H1 (cell line): ENCODE results near the gene OR6C3. TPM values are rescaled to one million over a fixed set of nuclear protein-coding genes. Genes with fewer than 3 reads are reported as not detected.
"Not testable (repeated sequence)": the region's sequence is repeated elsewhere in the genome, so short reads cannot be mapped to it uniquely, and the experiment has no call there.

Experiments used
- CTCF ChIA-PET: fragments of 300-600 bp; sonication (Branson Sonifier 250); formaldehyde crosslinking; loops from one replicate; lab custom pipeline; 2021; ENCODE audit not compliant: partially characterized antibody; lab: Charles Lee
- POLR2A ChIA-PET: fragments of 300-600 bp; sonication (Branson Sonifier 250); formaldehyde crosslinking; loops from one replicate; lab custom pipeline; 2021; ENCODE audit warnings: inconsistent platforms; ENCODE audit not compliant: partially characterized antibody; lab: Charles Lee
- DNase-seq, 2 experiments: peaks; one replicate each; pipeline versions ENCODE4 v3.0.0 to v3.0.0-alpha.2; 2010 to 2022; ENCODE audit warnings: low spot score in 2 of 2, low read depth in 1 of 2, mixed read lengths in 1 of 2
- FAIRE-seq: peaks from 2 replicates; lab custom pipeline; 2011; peaks lifted over from hg19 to GRCh38; lab: Jason Lieb, UNC
- H2AFZ ChIP-seq: 2 replicates; pipeline ENCODE4 v1.8.1; 2012; ENCODE audit warnings: low read length, inconsistent platforms
- H2AK5ac ChIP-seq: 2 replicates; pipeline ENCODE4 v1.6.1; 2013; ENCODE audit warnings: low read depth, low read length
- H2BK120ac ChIP-seq: replicated peaks from 2 replicates; pipeline ENCODE3; 2013; ENCODE audit warnings: low read depth, low read length, inconsistent platforms
- H2BK12ac ChIP-seq: 2 replicates; pipeline ENCODE4 v1.6.1; 2013; ENCODE audit warnings: low read depth, low read length
- H2BK15ac ChIP-seq: 2 replicates; pipeline ENCODE4 v1.6.1; 2013; ENCODE audit warnings: low read length
- H2BK20ac ChIP-seq: 2 replicates; pipeline ENCODE4 v1.6.1; 2013; ENCODE audit warnings: low read length
- H2BK5ac ChIP-seq: 2 replicates; pipeline ENCODE4 v1.6.1; 2013; ENCODE audit warnings: low read depth, low read length
- H3K14ac ChIP-seq: 2 replicates; pipeline ENCODE4 v1.6.1; 2013; ENCODE audit warnings: inconsistent platforms; ENCODE audit not compliant: insufficient read length
- H3K18ac ChIP-seq: 2 replicates; pipeline ENCODE4 v1.6.1; 2013; ENCODE audit warnings: low read length; ENCODE audit errors: extremely low read depth
- H3K23ac ChIP-seq: 2 replicates; pipeline ENCODE4 v1.6.1; 2013; ENCODE audit warnings: inconsistent platforms; ENCODE audit not compliant: insufficient read length
- H3K23me2 ChIP-seq: 2 replicates; pipeline ENCODE4 v1.6.1; 2013; ENCODE audit warnings: low read depth, low read length
- H3K27ac ChIP-seq: 2 replicates; pipeline ENCODE4 v1.6.1; 2011; ENCODE audit warnings: low read depth, low read length, inconsistent platforms
- H3K27me3 ChIP-seq, 4 experiments: replicated peaks in 1 of 4; 1 replicate in 1 of 4; 2 replicates in 3 of 4; pipeline versions ENCODE4 v1.6.1 to v1.8.1; 2011 to 2013; ENCODE audit warnings: low read length in 3 of 4, mild to moderate bottlenecking in 3 of 4, inconsistent platforms in 2 of 4, mixed read lengths in 2 of 4, moderate library complexity in 1 of 4; ENCODE audit not compliant: control insufficient read depth in 3 of 4, insufficient read depth in 3 of 4; ENCODE audit errors: extremely low read depth in 1 of 4
- H3K36me3 ChIP-seq, 4 experiments: 2 replicates each; pipeline versions ENCODE4 v1.6.1 to v1.8.1; 2011 to 2013; ENCODE audit warnings: mild to moderate bottlenecking in 4 of 4, low read length in 3 of 4, moderate library complexity in 2 of 4, control low read depth in 1 of 4, inconsistent platforms in 1 of 4; ENCODE audit not compliant: insufficient read depth in 4 of 4, control insufficient read depth in 2 of 4
- H3K4ac ChIP-seq: replicated peaks from 2 replicates; pipeline ENCODE3; 2013; ENCODE audit warnings: low read length, low read depth, mixed read lengths, inconsistent platforms; ENCODE audit not compliant: insufficient read length
- H3K4me1 ChIP-seq, 4 experiments: replicated peaks in 1 of 4; 1 replicate in 1 of 4; 2 replicates in 3 of 4; pipeline versions ENCODE4 v1.6.1 to v1.8.1; 2011 to 2013; ENCODE audit warnings: low read length in 3 of 4, inconsistent platforms in 2 of 4, mixed read lengths in 1 of 4; ENCODE audit not compliant: insufficient read depth in 4 of 4, control insufficient read depth in 3 of 4
- H3K4me2 ChIP-seq, 2 experiments: 2 replicates each; pipeline versions ENCODE4 v1.6.1 to v1.8.1; 2011 to 2013; ENCODE audit warnings: low read depth in 2 of 2, low read length in 2 of 2, control low read depth in 1 of 2, inconsistent platforms in 1 of 2, mild to moderate bottlenecking in 1 of 2; ENCODE audit not compliant: insufficient read depth in 1 of 2
- H3K4me3 ChIP-seq, 4 experiments: fragments of 200-600, 300-600 bp in 1 of 4; sonication (generic), shearing (Covaris generic), sonication (Bioruptor Twin) in 1 of 4; 2 replicates each; pipeline versions ENCODE4 v1.5.1 to v1.8.1; 2011 to 2016; ENCODE audit warnings: low read length in 4 of 4, low read depth in 3 of 4, control low read depth in 2 of 4, inconsistent platforms in 2 of 4, mild to moderate bottlenecking in 2 of 4, mixed read lengths in 1 of 4, moderate library complexity in 1 of 4; ENCODE audit not compliant: insufficient read depth in 2 of 4; ENCODE audit errors: extremely low read depth in 1 of 4
- H3K56ac ChIP-seq: replicated peaks from 2 replicates; pipeline ENCODE3; 2013; ENCODE audit warnings: low read depth, mild to moderate bottlenecking, mixed read lengths, low read length, inconsistent platforms; ENCODE audit not compliant: insufficient read length
- H3K79me1 ChIP-seq: 2 replicates; pipeline ENCODE4 v1.6.1; 2013; ENCODE audit warnings: low read depth, low read length, control low read depth
- H3K79me2 ChIP-seq, 2 experiments: 2 replicates each; pipeline versions ENCODE4 v1.6.1 to v1.8.1; 2012 to 2013; ENCODE audit warnings: low read length in 2 of 2, mild to moderate bottlenecking in 2 of 2, inconsistent platforms in 1 of 2; ENCODE audit not compliant: insufficient read depth in 2 of 2, control insufficient read depth in 1 of 2
- H3K9ac ChIP-seq, 4 experiments: replicated peaks in 1 of 4; 1 replicate in 1 of 4; 2 replicates in 3 of 4; pipeline versions ENCODE4 v1.6.1 to v1.8.1; 2011 to 2013; ENCODE audit warnings: low read depth in 3 of 4, low read length in 3 of 4, control low read depth in 2 of 4, mild to moderate bottlenecking in 2 of 4, moderate library complexity in 2 of 4, inconsistent platforms in 1 of 4; ENCODE audit errors: extremely low read depth in 1 of 4
- H3K9me3 ChIP-seq, 2 experiments: 2 replicates each; pipeline versions ENCODE4 v1.6.1 to v1.8.1; 2012 to 2013; ENCODE audit warnings: mild to moderate bottlenecking in 2 of 2, moderate library complexity in 2 of 2, control low read depth in 1 of 2, inconsistent platforms in 1 of 2, low read depth in 1 of 2, low read length in 1 of 2, mixed read lengths in 1 of 2; ENCODE audit not compliant: insufficient read depth in 2 of 2
- H4K20me1 ChIP-seq, 2 experiments: replicated peaks in 1 of 2; 2 replicates each; pipeline versions ENCODE3 to v1.8.1; 2011 to 2013; ENCODE audit warnings: inconsistent platforms in 2 of 2, low read length in 2 of 2, mild to moderate bottlenecking in 1 of 2; ENCODE audit not compliant: insufficient read depth in 2 of 2, control insufficient read depth in 1 of 2
- H4K5ac ChIP-seq: 2 replicates; pipeline ENCODE4 v1.6.1; 2013; ENCODE audit warnings: low read length, low read depth, mixed read lengths, inconsistent platforms; ENCODE audit not compliant: insufficient read length
- H4K8ac ChIP-seq: 2 replicates; pipeline ENCODE4 v1.8.0; 2013; ENCODE audit warnings: mild to moderate bottlenecking, moderate library complexity, low read length, inconsistent platforms; ENCODE audit not compliant: insufficient read depth; ENCODE audit errors: extremely low read depth
- H4K91ac ChIP-seq: replicated peaks from 2 replicates; pipeline ENCODE3; 2013; ENCODE audit warnings: low read length, mixed read lengths, inconsistent platforms; ENCODE audit not compliant: insufficient read length
- WGBS, 2 experiments: shearing (Covaris generic) in 1 of 2; methylation state at CpG; one replicate each; pipeline versions ENCODE4 v1.1.6 to v1.1.7; 2013 to 2015; ENCODE audit warnings: low lambda C conversion rate in 2 of 2, mixed read lengths in 2 of 2, inconsistent platforms in 1 of 2, low coverage in 1 of 2, missing lambda C conversion rate in 1 of 2; ENCODE audit not compliant: insufficient replicate concordance in 2 of 2, insufficient coverage in 1 of 2, insufficient read length in 1 of 2; ENCODE audit errors: extremely low coverage in 1 of 2, missing lambda C conversion rate in 1 of 2; 5-methylcytosine and 5-hydroxymethylcytosine counted together
- polyA plus RNA-seq, 7 experiments: library from polyadenylated mRNA; depleted of rRNA in 3 of 7; stranded (reverse) in 5 of 7; unstranded in 2 of 7; fragments of >200 nt in 5 of 7; fragments of 200-250 nt in 2 of 7; gene quantifications; 1 replicate in 5 of 7; 2 replicates in 1 of 7; 4 replicates in 1 of 7; pipeline versions ENCODE4 v1.2.1 to v1.2.3, GENCODE V29; 2011 to 2013; ENCODE audit warnings: missing spikeins in 2 of 7, mixed read lengths in 2 of 7
- total RNA-seq: library from RNA; stranded (reverse); fragmentation: NEBNext Ultra II Directional; extraction: Animal tissue kit (Norgen Biotek cat#: 25700); gene quantifications from 2 replicates; pipeline ENCODE4 v1.2.1, GENCODE V29; 2021

OR6C3 gene
- total and polyA plus RNA-seq, 2 of the 8 experiments (the other 6 are each of a cell fraction or from before 2014, with no cell fraction given): not detected

GRCh38 chr12:55355338-55355737, 24.8 kb downstream of the OR6C3 start:
- CTCF ChIA-PET: interaction anchor here (0.7 to 0.8 kb wide), 2 partner anchors 28 to 111 kb away, joined by 3 to 4 read pairs; partner anchors contain the start of gene OR6C74
- H2BK20ac ChIP-seq, H3K23ac ChIP-seq, H3K4ac ChIP-seq, H3K56ac ChIP-seq, H3K9me3 ChIP-seq, H4K91ac ChIP-seq, H3K36me3 ChIP-seq, DNase-seq, H3K4me2 ChIP-seq, H4K20me1 ChIP-seq, H3K79me1 ChIP-seq, H3K14ac ChIP-seq, POLR2A ChIA-PET, H3K27me3 ChIP-seq, FAIRE-seq, H2AK5ac ChIP-seq, H3K18ac ChIP-seq, H2BK12ac ChIP-seq, H2BK5ac ChIP-seq, H2BK120ac ChIP-seq, H4K5ac ChIP-seq, H3K9ac ChIP-seq, H3K23me2 ChIP-seq, H3K4me3 ChIP-seq, H4K8ac ChIP-seq, H3K27ac ChIP-seq, H3K79me2 ChIP-seq: not testable (repeated sequence)
- peaks cover 0 to 11% (median 2%) of the 10 kb centered on the region in 4 experiments; a peak in 6 of 7 replicates for H3K4me1 ChIP-seq
- 0 out of 2 replicates have a peak overlapping the region, but pooled peaks have one; percentile 29 for H2BK15ac ChIP-seq
- peak overlapping the region; percentile 62 for H2AFZ ChIP-seq
- WGBS, 2 experiments: 95% methylated on average over 4 of the region's 4 CpGs; no CpG with 5 or more reads in 1 of the 2 experiments
